Spinal cord (tissue), 10 donors: Measurements from ENCODE around the gene BORA. TPM values are rescaled to one million over a fixed set of nuclear protein-coding genes. Genes with fewer than 3 reads are reported as not detected.
"Not testable (repeated sequence)": the region's sequence is repeated elsewhere in the genome, so short reads cannot be mapped to it uniquely, and the experiment has no call there.

Source experiments
- DNase-seq, 6 donors: peaks; one replicate each; pipeline versions ENCODE4 v3.0.0 to v3.0.0-alpha.2; 2013 to 2015; ENCODE audit warnings: low spot score in 6 of 6, low read depth in 4 of 6
- H3K27ac ChIP-seq: one replicate; pipeline ENCODE4 v1.5.1; 2013; ENCODE audit warnings: low read depth, low read length, control low read depth
- H3K27me3 ChIP-seq: one replicate; pipeline ENCODE4 v1.6.1; 2013; ENCODE audit warnings: low read length; ENCODE audit not compliant: control insufficient read depth, insufficient read depth
- H3K36me3 ChIP-seq: one replicate; pipeline ENCODE4 v1.6.1; 2013; ENCODE audit warnings: low read length; ENCODE audit not compliant: control insufficient read depth, insufficient read depth
- H3K4me1 ChIP-seq: one replicate; pipeline ENCODE4 v1.6.1; 2013; ENCODE audit warnings: low read length; ENCODE audit not compliant: control insufficient read depth, insufficient read depth
- H3K4me3 ChIP-seq: one replicate; pipeline ENCODE4 v1.5.1; 2013; ENCODE audit warnings: low read depth, low read length, control low read depth
- H3K9me3 ChIP-seq: one replicate; pipeline ENCODE4 v1.6.1; 2013; ENCODE audit warnings: low read length; ENCODE audit not compliant: control insufficient read depth, insufficient read depth
- WGBS: methylation state at CpG from one replicate; pipeline ENCODE4 v1.1.5; 2013; ENCODE audit warnings: missing lambda C conversion rate; ENCODE audit not compliant: insufficient coverage; 5-methylcytosine and 5-hydroxymethylcytosine counted together
- polyA plus RNA-seq, 2 donors: library from polyadenylated mRNA; unstranded; fragments of 120-200 nt; gene quantifications; one replicate each; pipeline ENCODE4 v1.2.1, GENCODE V29; 2013; ENCODE audit not compliant: insufficient read length in 2 of 2
- total RNA-seq, 2 donors: library from RNA; depleted of rRNA in 1 of 2; stranded (reverse); fragments of 120-200 nt in 1 of 2; fragments of >200 nt in 1 of 2; gene quantifications; one replicate each; pipeline versions ENCODE4 v1.2.3 to v1.2.4, GENCODE V29; 2013 to 2014
- donor health status: healthy.

Gene BORA
- total and polyA plus RNA-seq, 4 donors: 4.4 to 7.7 (median 4.7) TPM

GRCh38 chr13:72754111-72754510 is 26.4 kb downstream of the BORA start:
- 83% methylated on average over 6 of the region's 6 CpGs for WGBS
- Histone ChIP-seq H3K27ac (no peak overlapping the region), H3K4me3 (no peak overlapping the region), H3K9me3 (no peaks in the 10 kb centered on the region), H3K4me1 (no peaks in the 10 kb centered on the region), H3K27me3 (no peaks in the 10 kb centered on the region), H3K36me3 (peaks cover 4% of the 10 kb centered on the region)
- no peak for DNase-seq

- DNase-seq: no peak
- no peaks in the 10 kb centered on the region for H3K9me3 ChIP-seq
- no peak overlapping the region for H3K4me3 ChIP-seq
- H3K36me3 ChIP-seq: peaks cover 13% of the 10 kb centered on the region
- H3K27ac ChIP-seq: no peak overlapping the region
- H3K4me1 ChIP-seq: no peaks in the 10 kb centered on the region
- H3K27me3 ChIP-seq: no peaks in the 10 kb centered on the region
- WGBS: no CpG with 5 or more reads among the region's 4 CpGs
Observed at GRCh38 chr13:72757792-72758535, 30.2 kb downstream of the BORA start.

GRCh38 chr13:72760189-72760588 is 32.5 kb downstream of the BORA start:
- Histone ChIP-seq H3K27ac (no peak overlapping the region), H3K9me3 (no peaks in the 10 kb centered on the region), H3K4me3 (no peak overlapping the region), H3K4me1 (no peaks in the 10 kb centered on the region), H3K27me3 (no peaks in the 10 kb centered on the region), H3K36me3 (peaks cover 19% of the 10 kb centered on the region)
- WGBS: no CpG with 5 or more reads among the region's 3 CpGs
- DNase-seq: no peak

- DNase-seq: no peak
- 100% methylated on average over 1 of the region's 2 CpGs for WGBS
Observed at GRCh38 chr13:72763411-72763810, 35.7 kb downstream of the BORA start.

GRCh38 chr13:72774019-72774418 is 46.3 kb downstream of the BORA start:
- WGBS: no CpG with 5 or more reads among the region's 2 CpGs
- H3K4me3 ChIP-seq: no peak overlapping the region
- peaks cover 1% of the 10 kb centered on the region for H3K4me1 ChIP-seq
- no peak for DNase-seq
- H3K9me3 ChIP-seq: no peaks in the 10 kb centered on the region
- no peaks in the 10 kb centered on the region for H3K27me3 ChIP-seq
- no peak overlapping the region for H3K27ac ChIP-seq
- peaks cover 12% of the 10 kb centered on the region for H3K36me3 ChIP-seq

More at GRCh38 chr13:72763411-72763810, 35.7 kb downstream of the BORA start:
- no peak overlapping the region for H3K27ac ChIP-seq
- H3K27me3 ChIP-seq: no peaks in the 10 kb centered on the region
- no peaks in the 10 kb centered on the region for H3K4me1 ChIP-seq
- H3K4me3 ChIP-seq: no peak overlapping the region
- H3K9me3 ChIP-seq: no peaks in the 10 kb centered on the region
- H3K36me3 ChIP-seq: peaks cover 23% of the 10 kb centered on the region

GRCh38 chr13:72781451-72782439 is 54.0 kb downstream of the BORA start, which contains the start of the genes DIS3 and PIBF1:
DIS3 (minus strand) TSS chr13:72781900; CDS start chr13:72781832, 68 bp downstream.
PIBF1 (plus strand) TSS chr13:72782133; CDS start chr13:72783470, 1,337 bp downstream.
- WGBS: 0% methylated on average over 79 of the region's 81 CpGs
- Histone ChIP-seq H3K36me3 (peaks cover 12% of the 10 kb centered on the region), H3K27ac (peak within 1 kb of the TSS; percentile 93), H3K4me3 (peak within 1 kb of the TSS; percentile 99), H3K9me3 (no peaks in the 10 kb centered on the region), H3K4me1 (peaks cover 17% of the 10 kb centered on the region), H3K27me3 (no peaks in the 10 kb centered on the region)
- peak; percentile 95 to 99 (median 98) for DNase-seq

- Histone ChIP-seq H3K9me3 (no peaks in the 10 kb centered on the region), H3K27me3 (no peaks in the 10 kb centered on the region), H3K27ac (no peak overlapping the region), H3K4me3 (peak overlapping the region; percentile 99), H3K4me1 (peaks cover 17% of the 10 kb centered on the region), H3K36me3 (peaks cover 10% of the 10 kb centered on the region)
- DNase-seq: peak in 2 of 6 donors; percentile 5 to 20
- WGBS: no CpG with 5 or more reads among the region's 7 CpGs
Observed at GRCh38 chr13:72782717-72783116, 55.0 kb downstream of the BORA start.

GRCh38 chr13:72784679-72785078 is 57.0 kb downstream of the BORA start:
- H3K36me3 ChIP-seq, H3K9me3 ChIP-seq, H3K4me3 ChIP-seq, H3K27me3 ChIP-seq, H3K27ac ChIP-seq, DNase-seq: not testable (repeated sequence)
- H3K4me1 ChIP-seq: peaks cover 14% of the 10 kb centered on the region
- 57% methylated on average over 1 of the region's 4 CpGs for WGBS

GRCh38 chr13:72788831-72789230 is 61.1 kb downstream of the BORA start:
- no peaks in the 10 kb centered on the region for H3K9me3 ChIP-seq
- H3K4me1 ChIP-seq: peaks cover 4% of the 10 kb centered on the region
- no peaks in the 10 kb centered on the region for H3K27me3 ChIP-seq
- no peak overlapping the region for H3K4me3 ChIP-seq
- H3K36me3 ChIP-seq: peaks cover 13% of the 10 kb centered on the region
- DNase-seq: no peak
- no CpG with 5 or more reads among the region's 1 CpG for WGBS
- no peak overlapping the region for H3K27ac ChIP-seq
